Psoas muscle (tissue), 8 donors: ENCODE data around the gene NPLOC4. TPM values are rescaled to one million over a fixed set of nuclear protein-coding genes. Genes with fewer than 3 reads are reported as not detected.

Source experiments
- ATAC-seq, 4 donors: fragments of 200-7000 bp; cut with Tn5 transposase; one replicate each; pipeline ENCODE4 v1.9.1; 2020; ENCODE audit warnings: moderate library complexity in 3 of 4, mild to moderate bottlenecking in 2 of 4
- DNase-seq, 2 donors: peaks; one replicate each; pipeline ENCODE4 v3.0.0-alpha.2; 2020
- H3K27ac ChIP-seq: fragments of 200-600 bp; one replicate; pipeline ENCODE4 v1.8.0; 2022
- H3K27me3 ChIP-seq, 3 donors: fragments of 200-600 bp in 1 of 3; one replicate each; pipeline versions ENCODE4 v1.6.1 to v1.8.0; 2013 to 2022; ENCODE audit warnings: low read length in 2 of 3, mild to moderate bottlenecking in 2 of 3, moderate library complexity in 1 of 3; ENCODE audit not compliant: insufficient read depth in 3 of 3
- H3K36me3 ChIP-seq, 2 donors: fragments of 200-600 bp in 1 of 2; one replicate each; pipeline versions ENCODE4 v1.6.1 to v1.8.0; 2013 to 2022; ENCODE audit warnings: low read depth in 1 of 2, mild to moderate bottlenecking in 1 of 2, moderate library complexity in 1 of 2; ENCODE audit not compliant: insufficient read depth in 1 of 2
- H3K4me1 ChIP-seq: fragments of 200-600 bp; one replicate; pipeline ENCODE4 v1.8.0; 2022
- H3K4me3 ChIP-seq: fragments of 200-600 bp; one replicate; pipeline ENCODE4 v1.8.0; 2022; ENCODE audit warnings: mild to moderate bottlenecking
- H3K9me3 ChIP-seq: fragments of 200-600 bp; one replicate; pipeline ENCODE4 v1.8.0; 2022
- WGBS, 3 donors: extraction: QIAGEN DNeasy Blood & Tissue Kit; methylation state at CpG; one replicate each; pipeline versions ENCODE4 v1.1.6 to v1.1.7; 2013; 5-methylcytosine and 5-hydroxymethylcytosine counted together
- intact Hi-C, 2 donors: fragments of 100-400 bp; cut with DNase I; formaldehyde crosslinking; loops; one replicate each; pipeline versions ENCODE4 v1.11.0 to v1.14.2; 2022
- polyA plus RNA-seq, 3 donors: library from polyadenylated mRNA; stranded (reverse); fragments of 200-250 nt; gene quantifications; one replicate each; pipeline ENCODE4 v1.2.3, GENCODE V29; 2013
- total RNA-seq, 4 donors: library from RNA; stranded (reverse); fragmentation: NEBNext Ultra II Directional in 2 of 4; extraction: Animal tissue kit (Norgen Biotek cat#: 25700) in 2 of 4; gene quantifications; one replicate each; pipeline versions ENCODE4 v1.2.1 to v1.2.4, GENCODE V29; 2021 to 2023
- TF ChIP-seq, protein P1 (sequence below): fragments of 200-600 bp; IDR thresholded peaks from one replicate; pipeline ENCODE4 v1.8.0; 2022; ENCODE audit warnings: antibody characterized with exemption
- donor health status: healthy with polysubstance abuse.
- donor health status: DM: no; HTN: no; CAD: no; lungs with moderate emphysema.
- donor health status: Bipolar disorder and iron deficiency.
- donor health status: healthy.
- donor health status: DM: yes; HTN: yes; CAD: no.
- donor health status: DM: no; HTN: no; CAD: no.
- donor health status: DM: no; HTN: no; CAD: no.
- donor health status: DM: yes; HTN: yes; CAD: no.

The NPLOC4 gene
- total and polyA plus RNA-seq, 7 donors = 87.3 to 414 (median 204) TPM

DNA sequence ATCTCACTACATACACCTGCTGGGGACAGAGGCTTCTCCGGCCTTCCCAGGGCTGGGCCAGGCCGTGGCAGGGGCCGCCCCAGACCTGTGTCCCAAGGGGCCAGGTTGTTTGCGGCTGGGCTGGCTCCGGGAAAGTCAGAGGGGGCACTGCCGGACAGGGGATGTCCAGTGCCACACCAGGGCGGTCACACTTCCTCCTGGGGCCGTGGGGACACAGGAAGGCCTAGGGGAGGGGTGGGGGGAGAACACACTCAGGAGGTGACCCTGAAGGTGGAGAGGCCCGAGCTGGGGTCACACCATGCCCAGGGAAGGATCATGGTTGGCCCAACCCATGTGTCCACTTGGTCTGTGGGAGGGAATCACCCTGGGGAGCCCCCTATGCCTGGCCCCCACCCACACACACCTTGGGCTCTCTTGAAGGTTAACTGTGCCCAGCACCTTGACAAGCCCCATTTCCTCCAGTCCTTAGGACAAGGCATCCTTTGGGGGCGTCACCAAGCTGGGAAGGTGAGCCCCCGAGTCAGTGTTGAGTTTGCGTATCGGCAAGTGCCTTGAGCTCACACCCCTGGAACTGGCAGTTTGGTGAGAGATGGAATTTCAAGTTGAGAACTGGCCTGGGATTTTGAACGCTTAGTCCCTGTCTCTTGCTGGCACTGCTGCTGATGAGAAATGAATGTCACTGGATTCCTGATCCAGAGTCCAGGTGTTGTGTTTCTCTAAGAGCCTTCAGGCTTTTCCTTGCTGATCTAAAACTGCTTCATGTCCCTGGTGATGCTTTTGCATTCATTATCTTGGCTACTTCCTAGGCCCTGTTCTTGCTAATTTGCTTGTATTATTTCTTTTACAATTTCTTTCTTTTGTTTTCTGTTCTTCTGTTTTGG is 116.7 kb downstream of the NPLOC4 start:
- DNase-seq = peak; percentile 20 to 49
- Histone ChIP-seq H3K4me1 (peaks cover 44% of the 10 kb centered on the region), H3K36me3 (no peaks in the 10 kb centered on the region), H3K27ac (no peak overlapping the region), H3K9me3 (no peaks in the 10 kb centered on the region), H3K4me3 (no peak overlapping the region), H3K27me3 (peaks cover 0 to 38% (median 9%) of the 10 kb centered on the region in 3 donors)
- TF ChIP-seq, protein P1, sequence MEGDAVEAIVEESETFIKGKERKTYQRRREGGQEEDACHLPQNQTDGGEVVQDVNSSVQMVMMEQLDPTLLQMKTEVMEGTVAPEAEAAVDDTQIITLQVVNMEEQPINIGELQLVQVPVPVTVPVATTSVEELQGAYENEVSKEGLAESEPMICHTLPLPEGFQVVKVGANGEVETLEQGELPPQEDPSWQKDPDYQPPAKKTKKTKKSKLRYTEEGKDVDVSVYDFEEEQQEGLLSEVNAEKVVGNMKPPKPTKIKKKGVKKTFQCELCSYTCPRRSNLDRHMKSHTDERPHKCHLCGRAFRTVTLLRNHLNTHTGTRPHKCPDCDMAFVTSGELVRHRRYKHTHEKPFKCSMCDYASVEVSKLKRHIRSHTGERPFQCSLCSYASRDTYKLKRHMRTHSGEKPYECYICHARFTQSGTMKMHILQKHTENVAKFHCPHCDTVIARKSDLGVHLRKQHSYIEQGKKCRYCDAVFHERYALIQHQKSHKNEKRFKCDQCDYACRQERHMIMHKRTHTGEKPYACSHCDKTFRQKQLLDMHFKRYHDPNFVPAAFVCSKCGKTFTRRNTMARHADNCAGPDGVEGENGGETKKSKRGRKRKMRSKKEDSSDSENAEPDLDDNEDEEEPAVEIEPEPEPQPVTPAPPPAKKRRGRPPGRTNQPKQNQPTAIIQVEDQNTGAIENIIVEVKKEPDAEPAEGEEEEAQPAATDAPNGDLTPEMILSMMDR = no peak
- no peak for ATAC-seq
- intact Hi-C loops = no loop called here
- WGBS, 3 donors = 65 to 68% (median 68%) methylated on average over 14 of the region's 14 CpGs

DNA sequence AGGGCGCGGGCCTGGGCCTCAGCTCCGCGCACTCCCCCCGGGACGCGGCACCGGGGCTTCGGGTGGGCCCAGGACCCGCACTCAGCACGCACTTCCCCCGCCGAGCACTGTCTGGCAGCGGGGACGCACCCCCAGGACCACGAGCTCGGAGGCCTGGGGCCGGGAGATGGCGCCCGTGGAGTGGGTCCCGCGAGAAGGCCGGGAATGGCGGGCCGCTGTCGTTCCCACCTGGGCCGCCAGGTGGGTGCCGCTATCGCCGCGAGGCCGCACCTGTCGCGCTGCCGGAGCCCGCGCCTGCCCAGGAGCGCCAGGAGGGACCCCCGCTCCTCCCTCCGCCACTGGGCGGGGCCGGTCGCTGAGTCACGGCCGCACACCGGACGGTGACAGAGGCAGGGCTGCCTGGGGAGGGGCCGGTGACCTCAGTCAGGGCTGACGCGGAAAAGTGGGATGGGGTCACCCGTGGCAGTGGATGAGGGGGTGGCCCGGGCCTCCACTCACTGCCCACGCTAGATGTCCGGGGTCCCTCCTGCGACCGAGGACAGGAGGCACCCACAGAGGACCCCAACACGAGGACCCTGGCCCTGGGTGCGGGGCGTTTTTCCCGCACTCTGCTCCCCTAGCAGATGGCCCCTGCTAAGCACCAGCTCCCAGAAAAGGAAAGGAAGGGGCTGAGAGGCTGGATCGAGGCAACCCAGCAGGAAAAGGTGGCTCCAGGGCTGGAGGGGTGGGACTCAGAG is 117.5 kb downstream of the NPLOC4 start:
- H3K27me3 ChIP-seq = peaks cover 0 to 32% (median 6%) of the 10 kb centered on the region in 3 donors
- TF ChIP-seq, protein P1 = peak; percentile 34
- peak in 3 of 4 donors; percentile 11 to 22 (median 14) for ATAC-seq
- WGBS, 3 donors = 14 to 42% (median 20%) methylated on average over 11 to 61 of the region's 61 CpGs
- peaks cover 44% of the 10 kb centered on the region for H3K4me1 ChIP-seq
- H3K27ac ChIP-seq = no peak overlapping the region
- intact Hi-C loops = loop anchor here in 1 of 2 donors (5.0 kb wide), 1 partner anchor 33 kb away; the partner anchor contains the start of gene FAAP100
- no peaks in the 10 kb centered on the region for H3K36me3 ChIP-seq
- H3K4me3 ChIP-seq = peak overlapping the region; percentile 63
- peak; percentile 52 to 58 for DNase-seq
- H3K9me3 ChIP-seq = no peaks in the 10 kb centered on the region

DNA sequence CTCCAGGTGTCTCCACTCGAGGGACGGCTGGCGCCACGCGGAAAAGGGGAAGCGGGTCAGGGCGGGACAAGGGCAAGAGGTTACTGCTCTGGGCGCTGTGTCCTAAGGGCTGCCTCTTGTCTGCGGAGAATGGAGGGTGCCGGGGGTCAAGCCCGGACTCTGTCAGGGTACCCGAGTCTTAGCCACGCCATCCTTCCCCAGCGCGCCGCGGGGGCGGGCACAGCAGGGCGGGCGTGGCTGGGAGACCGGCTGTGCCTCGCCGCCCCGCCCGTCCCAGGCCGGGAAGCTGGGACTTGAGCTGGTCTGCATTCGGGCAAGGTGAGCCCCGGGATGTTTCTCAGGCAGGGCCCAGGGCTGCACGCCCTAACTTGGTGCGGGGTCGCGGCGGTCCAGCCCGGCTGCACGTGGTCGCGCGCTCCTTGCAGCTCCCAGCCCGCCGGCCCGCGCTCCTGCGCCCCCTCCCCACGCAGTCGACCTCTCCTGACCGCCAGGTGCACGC is 118.1 kb downstream of the NPLOC4 start:
- intact Hi-C loops = loop anchor here in 1 of 2 donors (5.0 kb wide), 1 partner anchor 33 kb away; the partner anchor contains the start of gene FAAP100
- 2 to 6% (median 4%) methylated on average over 35 to 47 of the region's 47 CpGs for WGBS, 3 donors
- peak overlapping the region; percentile 63 for H3K4me3 ChIP-seq
- no peaks in the 10 kb centered on the region for H3K9me3 ChIP-seq
- TF ChIP-seq, protein P1 = no peak
- ATAC-seq = peak in 1 of 4 donors; percentile 11
- no peaks in the 10 kb centered on the region for H3K36me3 ChIP-seq
- peaks cover 0 to 25% (median 5%) of the 10 kb centered on the region in 3 donors for H3K27me3 ChIP-seq
- DNase-seq = peak; percentile 50 to 66
- no peak overlapping the region for H3K27ac ChIP-seq
- H3K4me1 ChIP-seq = peaks cover 44% of the 10 kb centered on the region

DNA sequence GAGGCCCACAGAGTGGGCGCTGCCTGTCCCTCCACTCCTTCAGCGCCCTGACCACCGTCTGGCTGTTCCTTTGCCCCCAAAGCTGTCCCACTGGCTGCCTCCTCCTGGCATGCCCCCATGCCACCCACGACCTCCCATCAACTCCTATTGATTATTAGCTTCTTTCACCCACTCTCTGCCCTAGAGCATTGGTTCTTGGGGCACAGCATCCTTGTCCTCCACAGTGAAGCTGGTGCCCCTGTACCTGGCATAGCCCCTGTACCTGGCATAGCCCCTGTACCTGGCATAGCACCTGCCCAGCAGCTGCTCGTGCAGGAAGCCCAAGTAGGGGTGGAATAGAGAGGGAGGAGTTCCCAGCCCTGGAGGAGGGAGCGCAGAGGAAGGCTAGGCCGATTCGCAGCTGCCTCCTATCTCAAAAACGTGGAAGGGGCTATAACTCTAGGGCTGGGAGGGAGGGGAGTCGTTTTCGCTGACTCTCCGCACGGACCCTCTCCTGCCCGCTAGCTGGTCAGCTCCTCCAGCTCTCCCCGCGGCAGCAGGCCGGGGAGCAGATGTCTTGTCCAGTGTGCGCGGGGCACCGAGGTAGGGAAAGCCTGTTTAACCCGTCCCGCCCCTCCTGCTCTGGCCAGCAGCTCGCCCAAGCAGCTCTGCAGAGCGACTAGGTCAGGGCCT is 118.7 kb downstream of the NPLOC4 start:
- no peaks in the 10 kb centered on the region for H3K36me3 ChIP-seq
- TF ChIP-seq, protein P1 = no peak
- 35 to 43% (median 43%) methylated on average over 20 to 24 of the region's 24 CpGs for WGBS, 3 donors
- peaks cover 0 to 20% (median 4%) of the 10 kb centered on the region in 3 donors for H3K27me3 ChIP-seq
- H3K9me3 ChIP-seq = no peaks in the 10 kb centered on the region
- H3K4me1 ChIP-seq = peaks cover 44% of the 10 kb centered on the region
- intact Hi-C loops = loop anchor here in 1 of 2 donors (5.0 kb wide), 1 partner anchor 34 kb away; the partner anchor contains the start of gene FAAP100
- H3K27ac ChIP-seq = no peak overlapping the region
- peak overlapping the region; percentile 63 for H3K4me3 ChIP-seq
- ATAC-seq = no peak
- peak in 1 of 2 donors; percentile 12 for DNase-seq
